H1 (cell line): Measurements from ENCODE around the gene JPT2. TPM values are rescaled to one million over a fixed set of nuclear protein-coding genes. Genes with fewer than 3 reads are reported as not detected.

Experiments
- CTCF ChIA-PET: fragments of 300-600 bp; sonication (Branson Sonifier 250); formaldehyde crosslinking; loops from one replicate; lab custom pipeline; 2021; ENCODE audit not compliant: partially characterized antibody; lab: Charles Lee
- POLR2A ChIA-PET: fragments of 300-600 bp; sonication (Branson Sonifier 250); formaldehyde crosslinking; loops from one replicate; lab custom pipeline; 2021; ENCODE audit warnings: inconsistent platforms; ENCODE audit not compliant: partially characterized antibody; lab: Charles Lee
- DNase-seq, 2 experiments: peaks; one replicate each; pipeline versions ENCODE4 v3.0.0 to v3.0.0-alpha.2; 2010 to 2022; ENCODE audit warnings: low spot score in 2 of 2, low read depth in 1 of 2, mixed read lengths in 1 of 2
- FAIRE-seq: peaks from 2 replicates; lab custom pipeline; 2011; peaks lifted over from hg19 to GRCh38; lab: Jason Lieb, UNC
- H2AFZ ChIP-seq: 2 replicates; pipeline ENCODE4 v1.8.1; 2012; ENCODE audit warnings: low read length, inconsistent platforms
- H2AK5ac ChIP-seq: 2 replicates; pipeline ENCODE4 v1.6.1; 2013; ENCODE audit warnings: low read depth, low read length
- H2BK120ac ChIP-seq: replicated peaks from 2 replicates; pipeline ENCODE3; 2013; ENCODE audit warnings: low read depth, low read length, inconsistent platforms
- H2BK12ac ChIP-seq: 2 replicates; pipeline ENCODE4 v1.6.1; 2013; ENCODE audit warnings: low read depth, low read length
- H2BK15ac ChIP-seq: 2 replicates; pipeline ENCODE4 v1.6.1; 2013; ENCODE audit warnings: low read length
- H2BK20ac ChIP-seq: 2 replicates; pipeline ENCODE4 v1.6.1; 2013; ENCODE audit warnings: low read length
- H2BK5ac ChIP-seq: 2 replicates; pipeline ENCODE4 v1.6.1; 2013; ENCODE audit warnings: low read depth, low read length
- H3K14ac ChIP-seq: 2 replicates; pipeline ENCODE4 v1.6.1; 2013; ENCODE audit warnings: inconsistent platforms; ENCODE audit not compliant: insufficient read length
- H3K18ac ChIP-seq: 2 replicates; pipeline ENCODE4 v1.6.1; 2013; ENCODE audit warnings: low read length; ENCODE audit errors: extremely low read depth
- H3K23ac ChIP-seq: 2 replicates; pipeline ENCODE4 v1.6.1; 2013; ENCODE audit warnings: inconsistent platforms; ENCODE audit not compliant: insufficient read length
- H3K23me2 ChIP-seq: 2 replicates; pipeline ENCODE4 v1.6.1; 2013; ENCODE audit warnings: low read depth, low read length
- H3K27ac ChIP-seq: 2 replicates; pipeline ENCODE4 v1.6.1; 2011; ENCODE audit warnings: low read depth, low read length, inconsistent platforms
- H3K27me3 ChIP-seq, 4 experiments: replicated peaks in 1 of 4; 1 replicate in 1 of 4; 2 replicates in 3 of 4; pipeline versions ENCODE4 v1.6.1 to v1.8.1; 2011 to 2013; ENCODE audit warnings: low read length in 3 of 4, mild to moderate bottlenecking in 3 of 4, inconsistent platforms in 2 of 4, mixed read lengths in 2 of 4, moderate library complexity in 1 of 4; ENCODE audit not compliant: control insufficient read depth in 3 of 4, insufficient read depth in 3 of 4; ENCODE audit errors: extremely low read depth in 1 of 4
- H3K36me3 ChIP-seq, 4 experiments: 2 replicates each; pipeline versions ENCODE4 v1.6.1 to v1.8.1; 2011 to 2013; ENCODE audit warnings: mild to moderate bottlenecking in 4 of 4, low read length in 3 of 4, moderate library complexity in 2 of 4, control low read depth in 1 of 4, inconsistent platforms in 1 of 4; ENCODE audit not compliant: insufficient read depth in 4 of 4, control insufficient read depth in 2 of 4
- H3K4ac ChIP-seq: replicated peaks from 2 replicates; pipeline ENCODE3; 2013; ENCODE audit warnings: low read length, low read depth, mixed read lengths, inconsistent platforms; ENCODE audit not compliant: insufficient read length
- H3K4me1 ChIP-seq, 4 experiments: replicated peaks in 1 of 4; 1 replicate in 1 of 4; 2 replicates in 3 of 4; pipeline versions ENCODE4 v1.6.1 to v1.8.1; 2011 to 2013; ENCODE audit warnings: low read length in 3 of 4, inconsistent platforms in 2 of 4, mixed read lengths in 1 of 4; ENCODE audit not compliant: insufficient read depth in 4 of 4, control insufficient read depth in 3 of 4
- H3K4me2 ChIP-seq, 2 experiments: 2 replicates each; pipeline versions ENCODE4 v1.6.1 to v1.8.1; 2011 to 2013; ENCODE audit warnings: low read depth in 2 of 2, low read length in 2 of 2, control low read depth in 1 of 2, inconsistent platforms in 1 of 2, mild to moderate bottlenecking in 1 of 2; ENCODE audit not compliant: insufficient read depth in 1 of 2
- H3K4me3 ChIP-seq, 4 experiments: fragments of 200-600, 300-600 bp in 1 of 4; sonication (generic), shearing (Covaris generic), sonication (Bioruptor Twin) in 1 of 4; 2 replicates each; pipeline versions ENCODE4 v1.5.1 to v1.8.1; 2011 to 2016; ENCODE audit warnings: low read length in 4 of 4, low read depth in 3 of 4, control low read depth in 2 of 4, inconsistent platforms in 2 of 4, mild to moderate bottlenecking in 2 of 4, mixed read lengths in 1 of 4, moderate library complexity in 1 of 4; ENCODE audit not compliant: insufficient read depth in 2 of 4; ENCODE audit errors: extremely low read depth in 1 of 4
- H3K56ac ChIP-seq: replicated peaks from 2 replicates; pipeline ENCODE3; 2013; ENCODE audit warnings: low read depth, mild to moderate bottlenecking, mixed read lengths, low read length, inconsistent platforms; ENCODE audit not compliant: insufficient read length
- H3K79me1 ChIP-seq: 2 replicates; pipeline ENCODE4 v1.6.1; 2013; ENCODE audit warnings: low read depth, low read length, control low read depth
- H3K79me2 ChIP-seq, 2 experiments: 2 replicates each; pipeline versions ENCODE4 v1.6.1 to v1.8.1; 2012 to 2013; ENCODE audit warnings: low read length in 2 of 2, mild to moderate bottlenecking in 2 of 2, inconsistent platforms in 1 of 2; ENCODE audit not compliant: insufficient read depth in 2 of 2, control insufficient read depth in 1 of 2
- H3K9ac ChIP-seq, 4 experiments: replicated peaks in 1 of 4; 1 replicate in 1 of 4; 2 replicates in 3 of 4; pipeline versions ENCODE4 v1.6.1 to v1.8.1; 2011 to 2013; ENCODE audit warnings: low read depth in 3 of 4, low read length in 3 of 4, control low read depth in 2 of 4, mild to moderate bottlenecking in 2 of 4, moderate library complexity in 2 of 4, inconsistent platforms in 1 of 4; ENCODE audit errors: extremely low read depth in 1 of 4
- H3K9me3 ChIP-seq, 2 experiments: 2 replicates each; pipeline versions ENCODE4 v1.6.1 to v1.8.1; 2012 to 2013; ENCODE audit warnings: mild to moderate bottlenecking in 2 of 2, moderate library complexity in 2 of 2, control low read depth in 1 of 2, inconsistent platforms in 1 of 2, low read depth in 1 of 2, low read length in 1 of 2, mixed read lengths in 1 of 2; ENCODE audit not compliant: insufficient read depth in 2 of 2
- H4K20me1 ChIP-seq, 2 experiments: replicated peaks in 1 of 2; 2 replicates each; pipeline versions ENCODE3 to v1.8.1; 2011 to 2013; ENCODE audit warnings: inconsistent platforms in 2 of 2, low read length in 2 of 2, mild to moderate bottlenecking in 1 of 2; ENCODE audit not compliant: insufficient read depth in 2 of 2, control insufficient read depth in 1 of 2
- H4K5ac ChIP-seq: 2 replicates; pipeline ENCODE4 v1.6.1; 2013; ENCODE audit warnings: low read length, low read depth, mixed read lengths, inconsistent platforms; ENCODE audit not compliant: insufficient read length
- H4K8ac ChIP-seq: 2 replicates; pipeline ENCODE4 v1.8.0; 2013; ENCODE audit warnings: mild to moderate bottlenecking, moderate library complexity, low read length, inconsistent platforms; ENCODE audit not compliant: insufficient read depth; ENCODE audit errors: extremely low read depth
- H4K91ac ChIP-seq: replicated peaks from 2 replicates; pipeline ENCODE3; 2013; ENCODE audit warnings: low read length, mixed read lengths, inconsistent platforms; ENCODE audit not compliant: insufficient read length
- KDM1A ChIP-seq: fragments of 200-600, 300-600 bp; sonication (generic); IDR thresholded peaks from 2 replicates; pipeline ENCODE4 v1.7.1; 2016; ENCODE audit warnings: mild to moderate bottlenecking, low read length, borderline replicate concordance
- PHF8 ChIP-seq: fragments of 200-600 bp; sonication (generic); conservative IDR thresholded peaks from 2 replicates; pipeline ENCODE4 v1.7.1; 2012; ENCODE audit warnings: low read depth, mild to moderate bottlenecking, inconsistent platforms, low read length, moderate library complexity
- SIX5 ChIP-seq: IDR thresholded peaks from 2 replicates; pipeline ENCODE4 v1.6.1; 2011; ENCODE audit warnings: mild to moderate bottlenecking, low read depth, low read length
- WGBS, 2 experiments: shearing (Covaris generic) in 1 of 2; methylation state at CpG; one replicate each; pipeline versions ENCODE4 v1.1.6 to v1.1.7; 2013 to 2015; ENCODE audit warnings: low lambda C conversion rate in 2 of 2, mixed read lengths in 2 of 2, inconsistent platforms in 1 of 2, low coverage in 1 of 2, missing lambda C conversion rate in 1 of 2; ENCODE audit not compliant: insufficient replicate concordance in 2 of 2, insufficient coverage in 1 of 2, insufficient read length in 1 of 2; ENCODE audit errors: extremely low coverage in 1 of 2, missing lambda C conversion rate in 1 of 2; 5-methylcytosine and 5-hydroxymethylcytosine counted together
- polyA plus RNA-seq, 7 experiments: library from polyadenylated mRNA; depleted of rRNA in 3 of 7; stranded (reverse) in 5 of 7; unstranded in 2 of 7; fragments of >200 nt in 5 of 7; fragments of 200-250 nt in 2 of 7; gene quantifications; 1 replicate in 5 of 7; 2 replicates in 1 of 7; 4 replicates in 1 of 7; pipeline versions ENCODE4 v1.2.1 to v1.2.3, GENCODE V29; 2011 to 2013; ENCODE audit warnings: missing spikeins in 2 of 7, mixed read lengths in 2 of 7
- total RNA-seq: library from RNA; stranded (reverse); fragmentation: NEBNext Ultra II Directional; extraction: Animal tissue kit (Norgen Biotek cat#: 25700); gene quantifications from 2 replicates; pipeline ENCODE4 v1.2.1, GENCODE V29; 2021

The JPT2 gene
- total and polyA plus RNA-seq, 2 of the 8 experiments (the other 6 are each of a cell fraction or from before 2014, with no cell fraction given): 67.6 to 197 TPM

- H2AFZ ChIP-seq: no peak overlapping the region
- peaks cover 0 to 15% of the 10 kb centered on the region in 2 experiments for H4K20me1 ChIP-seq
- peaks cover 5% of the 10 kb centered on the region for H3K79me1 ChIP-seq
- H2BK12ac ChIP-seq: no peak overlapping the region
- no peak overlapping the region for H3K4me3 ChIP-seq
- POLR2A ChIA-PET: no interaction called here
- H3K9ac ChIP-seq: no peak overlapping the region
- CTCF ChIA-PET: interaction anchor here (0.6 to 2.1 kb wide), 4 partner anchors 22 to 209 kb away, joined by 3 to 5 read pairs (median 4); partner anchors contain the start of gene MAPK8IP3
- no peak overlapping the region; the same call in 1 of the 2 replicates for H2BK5ac ChIP-seq
- no peaks in the 10 kb centered on the region for H3K9me3 ChIP-seq
- H3K4me2 ChIP-seq: no peak overlapping the region
- no peak for TF ChIP-seq KDM1A
- TF ChIP-seq SIX5: no peak
- TF ChIP-seq PHF8: no peak
- no peak overlapping the region for H2AK5ac ChIP-seq
- H3K23ac ChIP-seq: no peak overlapping the region
- no peak overlapping the region for H3K4ac ChIP-seq
- no peak for DNase-seq
- no peak overlapping the region for H2BK15ac ChIP-seq
- H3K27me3 ChIP-seq: no peaks in the 10 kb centered on the region
- no peak for FAIRE-seq
- no peak overlapping the region for H4K8ac ChIP-seq
- no peaks in the 10 kb centered on the region for H3K23me2 ChIP-seq
- no peak overlapping the region for H2BK120ac ChIP-seq
- H3K36me3 ChIP-seq: peaks cover 0 to 9% (median 3%) of the 10 kb centered on the region in 4 experiments; a peak in 4 of 8 replicates
- H2BK20ac ChIP-seq: no peak overlapping the region
- WGBS, 2 experiments: 93% methylated on average over 37 of the region's 37 CpGs; no CpG with 5 or more reads in 1 of the 2 experiments
- no peak overlapping the region for H3K56ac ChIP-seq
- no peak overlapping the region for H4K5ac ChIP-seq
- H4K91ac ChIP-seq: no peak overlapping the region
- H3K4me1 ChIP-seq: 0 out of 7 replicates have a peak, but pooled peaks cover 0 to 2% (median 0%) of the 10 kb centered on the region in 4 experiments
- no peak overlapping the region for H3K18ac ChIP-seq
- H3K14ac ChIP-seq: no peak overlapping the region
- no peaks in the 10 kb centered on the region; a peak in 2 of 4 replicates for H3K79me2 ChIP-seq
- H3K27ac ChIP-seq: no peak overlapping the region
Measured at GRCh38 chr16:1727651-1728624, 49.9 kb downstream of the JPT2 start.
